Measurements from ENCODE around the gene C2orf92.

DNA sequence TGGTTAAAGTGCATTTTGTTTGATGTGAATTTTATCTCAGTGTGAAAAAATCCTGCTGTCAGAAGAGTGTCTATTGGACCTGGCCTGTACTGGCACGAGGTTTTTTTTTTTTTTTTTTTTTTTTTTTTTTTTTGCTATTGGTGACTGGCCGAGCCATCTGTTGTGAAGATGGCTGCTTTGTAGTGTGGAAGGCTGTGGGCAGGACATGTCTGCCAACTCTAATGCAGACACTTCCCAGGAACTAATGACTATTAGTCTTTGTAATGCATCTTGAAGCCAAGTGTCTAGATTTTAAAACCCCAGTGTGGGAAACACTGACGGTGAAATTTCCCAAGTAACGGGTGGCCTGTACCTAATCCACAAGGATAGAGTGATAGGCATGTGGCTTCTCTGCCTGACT, 78.2 kb downstream of the C2orf92 start:
- TF ChIP-seq GATA2 (IDR thresholded peaks at IDR 0.05; ENCODE audit: low read depth, low read length) (no peak), GATA3 (IDR thresholded peaks at IDR 0.05; ENCODE audit: low read depth, low read length) (no peak)
